ENCODE measurements around the gene PCDHGB4. TPM values are rescaled to one million over a fixed set of nuclear protein-coding genes. Genes with fewer than 3 reads are reported as not detected.
"Not testable (repeated sequence)": the region's sequence is repeated elsewhere in the genome, so short reads cannot be mapped to it uniquely, and the experiment has no call there.

The PCDHGB4 gene
- total RNA-seq, 1 donor from 2014 or later = 31.0 TPM

GRCh38 chr5:141393267-141393666 is 5.8 kb downstream of the PCDHGB4 start:
- no peaks in the 10 kb centered on the region for H3K27me3 Mint-ChIP-seq (ENCODE audit: low read depth)
- H3K9me3 Mint-ChIP-seq = peaks cover 54% of the 10 kb centered on the region
- H3K27ac Mint-ChIP-seq = no peak overlapping the region
- no peak for TF ChIP-seq CTCF (IDR thresholded peaks at IDR 0.05; ENCODE audit: unreplicated experiment)
- DNase-seq (ENCODE audit: low spot score in 2 of 2, unreplicated experiment in 2 of 2) = no peak
- peaks cover 52% of the 10 kb centered on the region for H3K36me3 Mint-ChIP-seq
- H3K4me3 Mint-ChIP-seq = no peak overlapping the region
- H3K4me1 Mint-ChIP-seq = no peaks in the 10 kb centered on the region

GRCh38 chr5:141394401-141395187 is 7.1 kb downstream of the PCDHGB4 start:
- not testable (repeated sequence) for DNase-seq (ENCODE audit: low spot score in 2 of 2, unreplicated experiment in 2 of 2); H3K27me3 Mint-ChIP-seq (ENCODE audit: low read depth); H3K4me3 Mint-ChIP-seq; H3K27ac Mint-ChIP-seq; H3K4me1 Mint-ChIP-seq
- peaks cover 54% of the 10 kb centered on the region for H3K9me3 Mint-ChIP-seq
- H3K36me3 Mint-ChIP-seq = peaks cover 51% of the 10 kb centered on the region

GRCh38 chr5:141397756-141398551 is 10.5 kb downstream of the PCDHGB4 start, which contains the start of gene PCDHGB5:
Gene PCDHGB5, plus strand, starts transcription at chr5:141397947. Its CDS starts 181 bp downstream, at chr5:141398128.
- peaks cover 49% of the 10 kb centered on the region for H3K9me3 Mint-ChIP-seq
- H3K36me3 Mint-ChIP-seq = peaks cover 47% of the 10 kb centered on the region
- not testable (repeated sequence) for H3K4me3 Mint-ChIP-seq; H3K4me1 Mint-ChIP-seq; H3K27ac Mint-ChIP-seq; H3K27me3 Mint-ChIP-seq (ENCODE audit: low read depth); DNase-seq (ENCODE audit: low spot score in 2 of 2, unreplicated experiment in 2 of 2)

GRCh38 chr5:141398608-141399007 is 11.1 kb downstream of the PCDHGB4 start:
- Mint-ChIP-seq H3K27ac (no peak overlapping the region), H3K27me3 (ENCODE audit: low read depth) (no peaks in the 10 kb centered on the region), H3K4me3 (no peak overlapping the region), H3K36me3 (peaks cover 46% of the 10 kb centered on the region), H3K4me1 (no peaks in the 10 kb centered on the region), H3K9me3 (peaks cover 50% of the 10 kb centered on the region)
- no peak for DNase-seq (ENCODE audit: low spot score in 2 of 2, unreplicated experiment in 2 of 2)
- no peak for TF ChIP-seq CTCF (IDR thresholded peaks at IDR 0.05; ENCODE audit: unreplicated experiment)

GRCh38 chr5:141399555-141400258 is 12.2 kb downstream of the PCDHGB4 start:
- TF ChIP-seq CTCF (IDR thresholded peaks at IDR 0.05; ENCODE audit: unreplicated experiment) = no peak
- peaks cover 48% of the 10 kb centered on the region for H3K36me3 Mint-ChIP-seq
- peaks cover 51% of the 10 kb centered on the region for H3K9me3 Mint-ChIP-seq
- H3K4me1 Mint-ChIP-seq = no peaks in the 10 kb centered on the region
- no peaks in the 10 kb centered on the region for H3K27me3 Mint-ChIP-seq (ENCODE audit: low read depth)
- no peak for DNase-seq (ENCODE audit: low spot score in 2 of 2, unreplicated experiment in 2 of 2)
- H3K4me3 Mint-ChIP-seq = no peak overlapping the region
- H3K27ac Mint-ChIP-seq = no peak overlapping the region

GRCh38 chr5:141402553-141403243 is 15.2 kb downstream of the PCDHGB4 start, which contains the start of gene PCDHGA9:
Gene PCDHGA9, plus strand, starts transcription at chr5:141402778. Its CDS starts 175 bp downstream, at chr5:141402953.
- peaks cover 50% of the 10 kb centered on the region for H3K36me3 Mint-ChIP-seq
- H3K27ac Mint-ChIP-seq = no peak within 1 kb of the TSS
- TF ChIP-seq CTCF (IDR thresholded peaks at IDR 0.05; ENCODE audit: unreplicated experiment) = no peak
- no peaks in the 10 kb centered on the region for H3K4me1 Mint-ChIP-seq
- DNase-seq (ENCODE audit: low spot score in 2 of 2, unreplicated experiment in 2 of 2) = no peak
- peaks cover 48% of the 10 kb centered on the region for H3K9me3 Mint-ChIP-seq
- no peak within 1 kb of the TSS for H3K4me3 Mint-ChIP-seq
- no peaks in the 10 kb centered on the region for H3K27me3 Mint-ChIP-seq (ENCODE audit: low read depth)

Data from mesothelial cell of epicardium (in vitro differentiated cells).